Transverse colon (tissue), 4 donors: ENCODE results near the gene CHST3. TPM values are rescaled to one million over a fixed set of nuclear protein-coding genes. Genes with fewer than 3 reads are reported as not detected.
A peak's percentile ranks its signal among the peaks of the same experiment; 100 is the strongest.

Experiments
- DNase-seq: peaks from one replicate; pipeline ENCODE4 v3.0.0-alpha.2; 2019
- H3K27ac ChIP-seq, 4 donors: fragments of 200-600 bp; sonication (generic); 2 replicates each; pipeline ENCODE4 v1.5.1; 2016 to 2018; ENCODE audit warnings: inconsistent platforms in 4 of 4
- H3K27me3 ChIP-seq: fragments of 200-600 bp; sonication (generic); 2 replicates; pipeline ENCODE4 v1.5.1; 2017; ENCODE audit warnings: inconsistent platforms
- H3K36me3 ChIP-seq, 4 donors: fragments of 200-600 bp; sonication (generic); 2 replicates each; pipeline ENCODE4 v1.5.1; 2017 to 2019; ENCODE audit warnings: inconsistent platforms in 4 of 4
- H3K4me1 ChIP-seq, 4 donors: fragments of 200-600 bp; sonication (generic); 2 replicates each; pipeline ENCODE4 v1.5.1; 2017 to 2020; ENCODE audit warnings: inconsistent platforms in 4 of 4
- H3K4me3 ChIP-seq, 4 donors: fragments of 200-600 bp; sonication (generic); 1 replicate in 1 of 4; 2 replicates in 3 of 4; pipeline versions ENCODE4 v1.5.1 to v1.6.1; 2017 to 2019; ENCODE audit warnings: inconsistent platforms in 4 of 4
- H3K9me3 ChIP-seq, 2 donors: fragments of 200-600 bp; sonication (generic); 2 replicates each; pipeline ENCODE4 v1.5.1; 2017 to 2019; ENCODE audit warnings: inconsistent platforms in 2 of 2
- EP300 ChIP-seq: sonication (generic); formaldehyde crosslinking; IDR thresholded peaks from one replicate; pipeline ENCODE4 v1.6.1; 2017; ENCODE audit warnings: antibody characterized with exemption, low read depth
- POLR2A ChIP-seq: fragments of 450-650 bp; IDR thresholded peaks from one replicate; pipeline ENCODE4 v1.6.1; 2016; ENCODE audit warnings: antibody characterized with exemption, mild to moderate bottlenecking, moderate library complexity
- POLR2AphosphoS5 ChIP-seq, 3 donors: sonication (generic); formaldehyde crosslinking; IDR thresholded peaks; one replicate each; pipeline ENCODE4 v1.6.1; 2016; ENCODE audit warnings: antibody characterized with exemption in 3 of 3
- WGBS, 2 donors: methylation state at CpG; one replicate each; pipeline ENCODE4 v1.1.5; 2018; ENCODE audit warnings: low coverage in 1 of 2; 5-methylcytosine and 5-hydroxymethylcytosine counted together
- in situ Hi-C, 4 donors: fragments of 200-750 bp; cut with MboI; loops; one replicate each; pipeline versions ENCODE4 v1.15.0 to v1.15.1; 2017; ENCODE audit warnings: low sequenced_read_pairs in 3 of 4, low pct_ligation_motif_present in 1 of 4, low pct_unique_long_range_greater_than_20kb in 1 of 4
- intact Hi-C: fragments of 100-400 bp; cut with DNase I; formaldehyde crosslinking; loops from one replicate; pipeline ENCODE4 v1.15.1; 2023; ENCODE audit warnings: low total_unique reads
- total RNA-seq, 4 donors: library from RNA; depleted of rRNA; stranded (reverse); fragments of >200 nt; gene quantifications; one replicate each; pipeline ENCODE4 v1.1.0, GENCODE V29; 2016
- TF ChIP-seq, protein P1 (sequence below), 5 experiments: fragments of 200-600 bp in 3 of 5; fragments of 450-650 bp in 2 of 5; sonication (generic) in 3 of 5; IDR thresholded peaks; 1 replicate in 2 of 5; 2 replicates in 3 of 5; pipeline ENCODE4 v1.5.1; 2016 to 2017; ENCODE audit warnings: antibody characterized with exemption in 5 of 5, inconsistent platforms in 3 of 5, mild to moderate bottlenecking in 2 of 5, moderate library complexity in 1 of 5

Gene CHST3
- total RNA-seq, 4 donors from 2014 or later, result 1.6 to 10.5 (median 3.9) TPM

DNA sequence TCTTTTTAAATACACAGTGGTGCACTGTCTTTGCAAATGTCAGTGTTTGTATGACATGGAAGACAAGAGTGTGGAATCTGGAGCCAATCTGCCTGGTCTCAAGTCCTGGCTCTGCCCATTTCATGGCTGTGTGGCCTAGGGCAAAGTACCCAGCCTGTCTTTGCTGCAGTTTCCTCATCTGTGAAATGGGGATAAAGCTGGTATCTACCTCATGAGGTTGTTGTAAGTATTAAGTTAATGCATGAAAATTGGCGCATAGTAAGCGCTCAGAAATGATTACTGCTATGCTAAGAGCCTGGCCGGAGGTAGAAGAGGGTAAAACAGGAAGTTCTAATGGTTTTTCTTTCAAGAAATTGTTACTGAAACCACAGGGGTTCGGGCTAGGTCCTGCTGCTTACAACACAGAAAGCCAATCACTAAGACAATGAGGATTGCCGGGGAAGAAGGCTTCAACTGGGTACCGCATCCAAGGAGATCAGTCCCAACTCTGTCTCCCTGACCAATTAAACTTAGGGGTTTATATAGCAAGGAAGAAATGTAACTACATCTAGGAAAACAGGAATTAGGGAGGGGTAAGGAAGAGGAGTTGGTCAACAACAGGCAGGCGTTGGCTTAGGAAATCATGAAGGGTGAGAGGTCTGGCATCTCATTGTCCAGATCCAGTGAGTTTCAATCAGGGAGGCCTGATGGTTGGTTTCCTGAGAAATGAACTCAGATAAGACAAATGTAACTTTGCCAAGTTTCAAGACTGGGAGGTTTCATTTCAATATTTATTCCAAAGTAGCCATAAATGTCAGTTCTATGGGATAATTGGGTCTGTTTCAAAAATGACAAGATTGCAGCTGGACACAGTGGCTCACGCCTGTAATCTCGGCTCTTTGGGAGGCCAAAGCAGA lies 57.0 kb downstream of the CHST3 start:
- no peak for TF ChIP-seq POLR2A
- TF ChIP-seq POLR2AphosphoS5 (IDR thresholded peaks at IDR 0.05), result no peak
- TF ChIP-seq, protein P1, sequence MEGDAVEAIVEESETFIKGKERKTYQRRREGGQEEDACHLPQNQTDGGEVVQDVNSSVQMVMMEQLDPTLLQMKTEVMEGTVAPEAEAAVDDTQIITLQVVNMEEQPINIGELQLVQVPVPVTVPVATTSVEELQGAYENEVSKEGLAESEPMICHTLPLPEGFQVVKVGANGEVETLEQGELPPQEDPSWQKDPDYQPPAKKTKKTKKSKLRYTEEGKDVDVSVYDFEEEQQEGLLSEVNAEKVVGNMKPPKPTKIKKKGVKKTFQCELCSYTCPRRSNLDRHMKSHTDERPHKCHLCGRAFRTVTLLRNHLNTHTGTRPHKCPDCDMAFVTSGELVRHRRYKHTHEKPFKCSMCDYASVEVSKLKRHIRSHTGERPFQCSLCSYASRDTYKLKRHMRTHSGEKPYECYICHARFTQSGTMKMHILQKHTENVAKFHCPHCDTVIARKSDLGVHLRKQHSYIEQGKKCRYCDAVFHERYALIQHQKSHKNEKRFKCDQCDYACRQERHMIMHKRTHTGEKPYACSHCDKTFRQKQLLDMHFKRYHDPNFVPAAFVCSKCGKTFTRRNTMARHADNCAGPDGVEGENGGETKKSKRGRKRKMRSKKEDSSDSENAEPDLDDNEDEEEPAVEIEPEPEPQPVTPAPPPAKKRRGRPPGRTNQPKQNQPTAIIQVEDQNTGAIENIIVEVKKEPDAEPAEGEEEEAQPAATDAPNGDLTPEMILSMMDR (IDR thresholded peaks at IDR 0.05), result no peak
- TF ChIP-seq EP300, result no peak
- 51 to 69% methylated on average over 7 to 9 of the region's 9 CpGs for WGBS, 2 donors

DNA sequence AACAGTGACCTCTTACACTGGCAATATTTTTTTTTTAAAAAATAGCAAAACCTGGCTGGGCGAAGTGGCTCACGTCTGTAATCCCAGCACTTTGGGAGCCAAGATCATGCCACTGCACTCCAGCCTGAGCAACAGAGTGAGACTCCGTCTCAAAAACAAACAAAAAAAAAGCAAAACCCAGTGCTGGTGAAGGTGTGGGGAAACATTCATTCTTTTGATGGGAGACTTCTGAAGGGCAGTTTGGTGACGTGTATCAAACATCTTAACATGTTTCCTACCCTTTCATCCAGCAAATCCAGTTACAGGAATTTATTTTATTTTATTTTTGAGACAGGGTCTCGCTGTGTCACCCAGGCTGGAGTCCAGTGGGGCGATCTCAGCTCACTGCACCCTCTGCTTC lies 58.0 kb downstream of the CHST3 start:
- intact Hi-C loops (no loop called here), in situ Hi-C loops (no loop called here)
- H3K9me3 ChIP-seq, result no peaks in the 10 kb centered on the region
- DNase-seq, result no peak
- peaks cover 3 to 34% (median 15%) of the 10 kb centered on the region in 4 donors for H3K4me1 ChIP-seq
- TF ChIP-seq POLR2AphosphoS5 (IDR thresholded peaks at IDR 0.05) (no peak), EP300 (no peak)
- TF ChIP-seq, protein P1 (IDR thresholded peaks at IDR 0.05), result no peak
- H3K36me3 ChIP-seq, result no peaks in the 10 kb centered on the region
- WGBS, 2 donors, result 81 to 85% methylated on average over 6 of the region's 6 CpGs
- no peak overlapping the region for H3K4me3 ChIP-seq
- H3K27ac ChIP-seq, result no peak overlapping the region
- H3K27me3 ChIP-seq, result no peaks in the 10 kb centered on the region

More for the DNA sequence above, 57.0 kb downstream of the CHST3 start:
- intact Hi-C loops (no loop called here), in situ Hi-C loops (no loop called here)
- DNase-seq, result no peak
- no peak overlapping the region for H3K27ac ChIP-seq
- H3K36me3 ChIP-seq, result no peaks in the 10 kb centered on the region
- no peak overlapping the region for H3K4me3 ChIP-seq
- no peaks in the 10 kb centered on the region for H3K9me3 ChIP-seq
- H3K4me1 ChIP-seq, result peaks cover 0 to 34% (median 16%) of the 10 kb centered on the region in 4 donors
- H3K27me3 ChIP-seq, result no peaks in the 10 kb centered on the region

DNA sequence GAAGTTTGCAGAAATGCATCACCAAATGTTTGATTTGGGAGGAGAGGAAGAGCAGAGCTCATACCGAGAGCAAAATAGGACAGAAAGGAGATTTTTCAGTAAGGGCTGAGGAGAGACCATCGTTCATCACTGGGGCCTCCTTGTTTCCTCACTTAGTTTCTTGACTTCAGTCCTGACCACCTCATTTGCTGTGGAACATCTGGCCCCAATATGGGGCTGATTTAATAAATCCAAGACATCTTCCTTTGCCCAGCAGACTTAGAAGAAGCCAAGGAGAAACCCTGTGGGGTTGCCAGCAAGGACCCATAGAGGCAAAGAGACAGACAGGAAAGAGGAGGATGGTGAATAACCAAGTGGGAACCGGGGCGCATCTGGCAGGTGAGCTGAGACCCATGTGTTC lies 60.4 kb downstream of the CHST3 start:
- TF ChIP-seq POLR2A (no peak), EP300 (no peak), POLR2AphosphoS5 (IDR thresholded peaks at IDR 0.05) (no peak)
- TF ChIP-seq, protein P1 (IDR thresholded peaks at IDR 0.05), result no peak
- 81 to 87% methylated on average over 3 to 4 of the region's 4 CpGs for WGBS, 2 donors

DNA sequence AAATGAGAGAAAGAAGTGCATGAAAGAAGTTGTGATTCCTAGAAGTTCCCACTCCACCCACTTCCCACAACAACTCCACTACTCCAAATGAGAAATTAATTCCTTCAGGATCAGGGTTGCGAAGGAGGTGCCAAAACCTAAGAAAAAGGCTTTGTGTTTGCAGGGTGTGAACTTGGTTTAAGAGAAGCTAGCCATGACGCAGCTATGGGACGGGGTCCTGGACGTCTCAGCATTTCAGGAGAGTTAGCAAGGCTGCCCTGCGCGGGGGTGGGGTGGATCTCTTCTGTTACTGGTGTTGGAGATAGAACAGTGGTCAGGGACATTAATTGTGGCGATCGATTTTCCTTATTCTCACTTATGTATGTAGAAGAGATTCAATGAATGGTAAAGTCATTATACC lies 61.2 kb downstream of the CHST3 start:
- WGBS, 2 donors, result 92 to 93% methylated on average over 2 to 8 of the region's 8 CpGs

More for the DNA sequence above, 60.4 kb downstream of the CHST3 start:
- DNase-seq, result no peak
- in situ Hi-C loops, result no loop called here
- Histone ChIP-seq H3K9me3 (no peaks in the 10 kb centered on the region), H3K27me3 (no peaks in the 10 kb centered on the region), H3K4me1 (peaks cover 3 to 47% (median 15%) of the 10 kb centered on the region in 4 donors), H3K36me3 (no peaks in the 10 kb centered on the region), H3K4me3 (no peak overlapping the region), H3K27ac (no peak overlapping the region)
- intact Hi-C loops, result no loop called here

More for the DNA sequence above, 61.2 kb downstream of the CHST3 start:
- Histone ChIP-seq H3K36me3 (no peaks in the 10 kb centered on the region), H3K27me3 (no peaks in the 10 kb centered on the region), H3K9me3 (no peaks in the 10 kb centered on the region), H3K4me1 (peaks cover 3 to 53% (median 18%) of the 10 kb centered on the region in 4 donors), H3K27ac (peak overlapping the region in 1 of 4 donors; percentile 80), H3K4me3 (no peak overlapping the region)
- TF ChIP-seq, protein P1 (IDR thresholded peaks at IDR 0.05), result no peak
- TF ChIP-seq POLR2A (no peak), EP300 (no peak), POLR2AphosphoS5 (IDR thresholded peaks at IDR 0.05) (no peak)
- intact Hi-C loops, result no loop called here
- in situ Hi-C loops, result loop anchor here in 1 of 4 donors (25.0 kb wide), 1 partner anchor 113 kb away; no protein-coding TSS in a partner anchor
- no peak for DNase-seq
